ENCODE measurements around the gene ADGRL3.

ADGRL3 gene

DNA sequence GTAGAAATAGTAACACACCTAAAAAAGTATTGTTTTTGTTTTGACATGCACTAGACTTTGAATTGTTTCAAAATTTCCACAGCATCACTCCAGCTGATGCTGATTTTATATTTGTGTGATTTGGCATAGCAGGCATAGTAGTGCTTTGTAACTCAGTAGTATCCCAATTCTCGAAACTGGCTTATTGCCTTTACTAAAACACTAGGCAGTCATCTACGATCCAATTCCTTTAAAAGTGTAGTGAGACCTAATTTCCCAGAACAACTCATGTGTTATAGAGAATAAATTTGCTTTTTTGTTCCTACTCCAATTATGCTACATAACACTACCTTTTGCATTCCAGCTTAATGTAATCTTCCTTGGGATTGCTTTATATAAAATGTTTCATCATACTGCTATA lies 797.7 kb downstream of the ADGRL3 start:
- H3K9ac ChIP-seq (ENCODE audit: low read depth, low read length) = no peak overlapping the region
- H3K36me3 ChIP-seq (ENCODE audit: control insufficient read depth, insufficient read depth, low read length) = no peaks in the 10 kb centered on the region
- no peaks in the 10 kb centered on the region for H3K9me3 ChIP-seq (ENCODE audit: control insufficient read depth, insufficient read depth, low read length)
- H3K4me1 ChIP-seq (ENCODE audit: control insufficient read depth, insufficient read depth, low read length) = no peaks in the 10 kb centered on the region
- no peak overlapping the region for H3K4me3 ChIP-seq (ENCODE audit: low read depth, low read length)
- no peaks in the 10 kb centered on the region for H3K27me3 ChIP-seq (ENCODE audit: control insufficient read depth, insufficient read depth, low read length)

DNA sequence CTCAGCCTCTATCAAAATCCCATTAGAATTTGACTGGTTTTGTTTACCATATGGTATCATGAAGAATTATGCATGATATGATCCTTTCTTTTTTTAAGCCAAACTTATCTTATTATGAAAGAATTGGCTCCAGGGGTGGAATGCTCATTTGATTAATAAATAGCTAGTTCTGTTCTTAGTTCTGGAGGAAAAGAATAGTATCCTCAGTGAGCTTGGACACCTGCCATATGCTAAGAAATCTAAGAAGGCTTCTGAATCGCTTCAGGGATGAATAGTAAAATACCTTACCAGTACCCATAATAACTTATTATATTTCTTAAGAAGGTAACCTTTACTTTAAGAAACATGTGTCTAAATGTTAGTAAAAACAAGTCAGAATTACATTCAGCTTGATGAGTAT lies 803.6 kb downstream of the ADGRL3 start:
- H3K9me3 ChIP-seq (ENCODE audit: control insufficient read depth, insufficient read depth, low read length) = no peaks in the 10 kb centered on the region
- H3K9ac ChIP-seq (ENCODE audit: low read depth, low read length) = no peak overlapping the region
- H3K36me3 ChIP-seq (ENCODE audit: control insufficient read depth, insufficient read depth, low read length) = no peaks in the 10 kb centered on the region
- H3K4me1 ChIP-seq (ENCODE audit: control insufficient read depth, insufficient read depth, low read length) = no peaks in the 10 kb centered on the region
- no peak overlapping the region for H3K4me3 ChIP-seq (ENCODE audit: low read depth, low read length)
- no peaks in the 10 kb centered on the region for H3K27me3 ChIP-seq (ENCODE audit: control insufficient read depth, insufficient read depth, low read length)

DNA sequence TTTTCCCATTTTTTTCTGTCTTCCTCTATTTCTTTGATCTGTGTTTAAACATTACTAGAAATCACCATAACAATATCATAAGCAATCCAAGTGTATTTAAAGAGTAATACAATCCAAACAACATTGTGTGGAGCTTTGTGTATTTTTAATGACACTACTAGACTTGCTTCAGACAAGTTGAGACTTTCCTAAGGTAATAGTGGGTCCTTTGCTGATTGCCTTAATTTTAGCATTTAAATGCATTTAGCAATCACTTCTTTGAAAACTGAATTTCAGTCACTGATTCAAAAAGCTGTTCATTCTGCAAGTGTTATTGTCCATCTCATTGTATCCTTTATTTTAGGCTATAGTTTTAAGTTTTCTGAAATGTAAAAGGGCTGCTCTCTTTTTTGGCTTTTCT lies 804.8 kb downstream of the ADGRL3 start:
- H3K27me3 ChIP-seq (ENCODE audit: control insufficient read depth, insufficient read depth, low read length) = no peaks in the 10 kb centered on the region
- no peaks in the 10 kb centered on the region for H3K9me3 ChIP-seq (ENCODE audit: control insufficient read depth, insufficient read depth, low read length)
- H3K9ac ChIP-seq (ENCODE audit: low read depth, low read length) = no peak overlapping the region
- no peaks in the 10 kb centered on the region for H3K4me1 ChIP-seq (ENCODE audit: control insufficient read depth, insufficient read depth, low read length)
- no peaks in the 10 kb centered on the region for H3K36me3 ChIP-seq (ENCODE audit: control insufficient read depth, insufficient read depth, low read length)
- H3K4me3 ChIP-seq (ENCODE audit: low read depth, low read length) = no peak overlapping the region

DNA sequence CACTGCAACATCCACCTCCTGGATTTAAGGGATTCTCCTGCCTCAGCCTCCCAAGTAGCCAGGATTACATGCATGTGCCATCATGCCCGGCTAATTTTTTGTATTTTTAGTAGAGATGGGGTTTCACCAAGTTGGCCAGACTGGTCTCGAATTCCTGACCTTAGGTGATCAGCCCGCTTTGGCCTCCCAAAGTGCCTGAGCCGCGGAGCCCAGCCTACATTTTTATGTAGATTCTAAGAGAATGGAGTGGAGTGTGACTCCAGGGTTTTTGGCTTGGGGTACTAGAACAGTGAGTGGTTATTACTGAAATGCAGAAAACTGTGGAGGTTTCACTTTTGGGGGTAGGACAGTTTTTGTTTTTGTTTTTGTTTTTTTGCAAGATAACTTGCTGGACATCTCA lies 806.0 kb downstream of the ADGRL3 start:
- Histone ChIP-seq H3K9ac (ENCODE audit: low read depth, low read length) (no peak overlapping the region), H3K4me3 (ENCODE audit: low read depth, low read length) (no peak overlapping the region), H3K36me3 (ENCODE audit: control insufficient read depth, insufficient read depth, low read length) (no peaks in the 10 kb centered on the region), H3K4me1 (ENCODE audit: control insufficient read depth, insufficient read depth, low read length) (no peaks in the 10 kb centered on the region), H3K9me3 (ENCODE audit: control insufficient read depth, insufficient read depth, low read length) (no peaks in the 10 kb centered on the region), H3K27me3 (ENCODE audit: control insufficient read depth, insufficient read depth, low read length) (no peaks in the 10 kb centered on the region)

DNA sequence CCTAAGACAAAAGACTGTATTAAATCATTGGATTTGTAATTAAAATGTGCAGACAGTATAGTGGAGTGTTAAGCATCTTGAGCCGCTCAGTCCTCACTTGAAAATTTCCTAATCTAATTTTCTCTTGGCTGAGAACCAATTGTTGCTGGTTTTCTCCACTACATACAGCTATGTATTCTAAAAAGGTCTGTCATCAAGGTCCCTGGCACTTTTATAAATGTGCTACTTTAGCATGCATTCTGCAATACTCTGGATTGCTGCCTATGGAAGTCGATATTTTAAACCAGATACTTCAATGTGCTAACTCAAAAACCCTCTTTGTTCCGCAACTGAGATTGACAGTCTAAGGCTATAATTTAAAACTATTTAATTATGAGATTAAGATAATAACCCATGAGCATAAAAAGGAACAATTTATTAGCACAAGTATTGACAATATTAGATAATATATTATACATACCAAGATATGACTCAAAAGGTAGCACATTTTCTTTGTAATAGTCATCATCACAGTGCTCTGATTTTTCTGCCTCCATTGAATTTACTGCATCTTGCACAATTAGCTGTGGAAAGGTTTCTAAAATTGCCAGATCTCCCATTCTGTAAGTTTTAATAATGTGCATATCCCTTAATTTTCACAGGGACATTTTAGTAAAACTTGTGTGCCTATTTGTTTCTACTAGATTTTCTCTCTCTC lies 815.1 kb downstream of the ADGRL3 start:
- Histone ChIP-seq H3K4me1 (ENCODE audit: control insufficient read depth, insufficient read depth, low read length) (no peaks in the 10 kb centered on the region), H3K9me3 (ENCODE audit: control insufficient read depth, insufficient read depth, low read length) (no peaks in the 10 kb centered on the region), H3K4me3 (ENCODE audit: low read depth, low read length) (no peak overlapping the region), H3K9ac (ENCODE audit: low read depth, low read length) (no peak overlapping the region), H3K27me3 (ENCODE audit: control insufficient read depth, insufficient read depth, low read length) (no peaks in the 10 kb centered on the region), H3K36me3 (ENCODE audit: control insufficient read depth, insufficient read depth, low read length) (no peaks in the 10 kb centered on the region)

DNA sequence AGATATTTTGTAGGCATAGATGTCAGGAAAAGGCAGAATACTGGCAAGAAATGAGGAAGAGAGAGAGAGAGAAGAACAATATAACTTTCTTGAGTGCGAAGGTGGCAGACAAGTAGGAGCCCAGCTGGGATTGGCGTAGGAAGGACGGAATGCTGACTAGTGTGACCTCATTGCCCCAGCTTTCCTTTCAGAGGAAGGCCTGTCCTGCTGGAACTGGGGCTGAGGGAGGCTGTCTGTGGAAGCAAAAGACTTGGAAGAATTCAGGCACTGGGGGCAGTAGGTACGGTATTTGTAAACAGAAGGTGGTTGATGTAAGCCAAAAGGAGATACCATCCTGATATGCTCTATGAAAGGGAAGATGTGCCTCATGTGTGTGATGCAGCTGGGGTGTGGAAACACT lies 818.4 kb downstream of the ADGRL3 start:
- Histone ChIP-seq H3K27me3 (ENCODE audit: control insufficient read depth, insufficient read depth, low read length) (no peaks in the 10 kb centered on the region), H3K4me3 (ENCODE audit: low read depth, low read length) (no peak overlapping the region), H3K9me3 (ENCODE audit: control insufficient read depth, insufficient read depth, low read length) (no peaks in the 10 kb centered on the region), H3K36me3 (ENCODE audit: control insufficient read depth, insufficient read depth, low read length) (no peaks in the 10 kb centered on the region), H3K4me1 (ENCODE audit: control insufficient read depth, insufficient read depth, low read length) (no peaks in the 10 kb centered on the region), H3K9ac (ENCODE audit: low read depth, low read length) (no peak overlapping the region)

DNA sequence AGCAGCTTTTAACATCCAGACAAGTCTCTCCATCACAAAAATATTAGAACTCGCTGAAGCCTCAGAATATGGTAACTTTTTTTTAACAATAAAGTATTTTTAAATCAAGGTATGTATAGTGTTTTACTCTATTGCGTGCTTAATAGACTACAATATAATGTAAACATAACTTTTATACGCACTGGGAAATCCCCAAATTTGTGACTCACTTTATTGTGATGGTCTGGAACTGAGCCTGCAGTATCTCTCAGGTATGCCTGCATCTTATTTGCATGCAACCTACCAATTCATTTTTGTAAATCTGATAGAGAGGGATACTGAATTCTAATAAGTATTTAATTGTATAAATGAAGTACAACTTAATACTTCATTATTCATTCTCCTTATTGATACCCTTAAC lies 823.5 kb downstream of the ADGRL3 start:
- no peak overlapping the region for H3K9ac ChIP-seq (ENCODE audit: low read depth, low read length)
- H3K4me1 ChIP-seq (ENCODE audit: control insufficient read depth, insufficient read depth, low read length) = no peaks in the 10 kb centered on the region
- no peaks in the 10 kb centered on the region for H3K36me3 ChIP-seq (ENCODE audit: control insufficient read depth, insufficient read depth, low read length)
- no peak overlapping the region for H3K4me3 ChIP-seq (ENCODE audit: low read depth, low read length)
- H3K27me3 ChIP-seq (ENCODE audit: control insufficient read depth, insufficient read depth, low read length) = no peaks in the 10 kb centered on the region
- no peaks in the 10 kb centered on the region for H3K9me3 ChIP-seq (ENCODE audit: control insufficient read depth, insufficient read depth, low read length)

DNA sequence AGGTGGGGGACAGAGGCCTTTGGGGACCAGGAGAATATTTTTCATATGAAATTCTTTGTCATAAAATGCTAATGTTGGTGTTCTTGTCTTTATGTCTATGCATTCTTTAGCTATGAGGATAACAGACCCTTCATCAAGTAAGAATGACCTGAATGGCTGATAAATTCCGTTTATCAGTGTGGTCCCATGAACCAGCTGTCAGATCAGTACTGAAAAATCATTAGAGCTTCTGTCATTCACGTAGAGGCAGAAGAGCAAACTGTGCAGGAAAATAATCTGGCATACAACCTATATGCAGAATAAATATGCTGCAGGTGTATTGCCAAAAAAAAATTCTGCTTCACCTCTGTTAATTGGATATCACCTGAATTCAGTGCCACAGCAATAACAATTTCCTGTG lies 828.6 kb downstream of the ADGRL3 start:
- no peaks in the 10 kb centered on the region for H3K4me1 ChIP-seq (ENCODE audit: control insufficient read depth, insufficient read depth, low read length)
- no peak overlapping the region for H3K9ac ChIP-seq (ENCODE audit: low read depth, low read length)
- H3K27me3 ChIP-seq (ENCODE audit: control insufficient read depth, insufficient read depth, low read length) = no peaks in the 10 kb centered on the region
- H3K36me3 ChIP-seq (ENCODE audit: control insufficient read depth, insufficient read depth, low read length) = no peaks in the 10 kb centered on the region
- no peaks in the 10 kb centered on the region for H3K9me3 ChIP-seq (ENCODE audit: control insufficient read depth, insufficient read depth, low read length)
- H3K4me3 ChIP-seq (ENCODE audit: low read depth, low read length) = no peak overlapping the region

DNA sequence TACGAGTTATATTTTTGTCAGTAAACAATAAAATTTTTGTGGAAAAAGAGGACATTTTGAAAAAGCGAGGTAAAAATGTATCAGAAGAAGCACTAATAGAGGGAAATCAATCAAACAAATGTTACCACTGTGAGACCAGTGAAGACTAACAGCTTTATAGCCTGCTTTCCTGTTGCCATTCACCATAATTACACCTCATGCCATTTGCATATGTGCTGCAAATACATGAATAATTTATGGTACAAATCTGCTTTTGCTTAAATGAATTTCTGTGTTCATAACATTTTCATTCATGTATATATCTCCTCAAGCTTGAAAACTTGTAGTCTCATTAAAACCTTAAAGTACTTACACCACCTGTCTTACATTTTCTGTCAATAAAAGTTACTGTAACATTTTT lies 830.8 kb downstream of the ADGRL3 start:
- no peaks in the 10 kb centered on the region for H3K27me3 ChIP-seq (ENCODE audit: control insufficient read depth, insufficient read depth, low read length)
- H3K9ac ChIP-seq (ENCODE audit: low read depth, low read length) = no peak overlapping the region
- H3K36me3 ChIP-seq (ENCODE audit: control insufficient read depth, insufficient read depth, low read length) = no peaks in the 10 kb centered on the region
- no peaks in the 10 kb centered on the region for H3K4me1 ChIP-seq (ENCODE audit: control insufficient read depth, insufficient read depth, low read length)
- H3K4me3 ChIP-seq (ENCODE audit: low read depth, low read length) = no peak overlapping the region
- H3K9me3 ChIP-seq (ENCODE audit: control insufficient read depth, insufficient read depth, low read length) = no peaks in the 10 kb centered on the region

DNA sequence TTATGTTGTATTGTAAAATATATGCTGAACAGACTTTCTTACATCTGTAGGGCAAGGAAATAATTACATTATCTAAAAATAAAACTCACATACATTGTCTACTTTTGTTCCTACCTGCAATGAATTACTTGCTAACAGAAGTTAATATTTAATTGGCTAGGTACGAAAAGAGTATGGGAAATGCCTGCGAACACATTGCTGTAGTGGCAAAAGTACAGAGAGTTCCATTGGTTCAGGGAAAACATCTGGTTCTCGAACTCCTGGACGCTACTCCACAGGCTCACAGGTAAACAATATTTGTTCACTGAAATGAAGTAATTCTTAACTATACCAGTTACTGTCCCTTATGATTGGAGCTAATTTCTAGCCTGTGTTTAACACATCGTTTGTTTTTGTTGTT lies 837.4 kb downstream of the ADGRL3 start:
- Histone ChIP-seq H3K9ac (ENCODE audit: low read depth, low read length) (no peak overlapping the region), H3K36me3 (ENCODE audit: control insufficient read depth, insufficient read depth, low read length) (no peaks in the 10 kb centered on the region), H3K4me3 (ENCODE audit: low read depth, low read length) (no peak overlapping the region), H3K4me1 (ENCODE audit: control insufficient read depth, insufficient read depth, low read length) (no peaks in the 10 kb centered on the region), H3K27me3 (ENCODE audit: control insufficient read depth, insufficient read depth, low read length) (no peaks in the 10 kb centered on the region), H3K9me3 (ENCODE audit: control insufficient read depth, insufficient read depth, low read length) (no peaks in the 10 kb centered on the region)

DNA sequence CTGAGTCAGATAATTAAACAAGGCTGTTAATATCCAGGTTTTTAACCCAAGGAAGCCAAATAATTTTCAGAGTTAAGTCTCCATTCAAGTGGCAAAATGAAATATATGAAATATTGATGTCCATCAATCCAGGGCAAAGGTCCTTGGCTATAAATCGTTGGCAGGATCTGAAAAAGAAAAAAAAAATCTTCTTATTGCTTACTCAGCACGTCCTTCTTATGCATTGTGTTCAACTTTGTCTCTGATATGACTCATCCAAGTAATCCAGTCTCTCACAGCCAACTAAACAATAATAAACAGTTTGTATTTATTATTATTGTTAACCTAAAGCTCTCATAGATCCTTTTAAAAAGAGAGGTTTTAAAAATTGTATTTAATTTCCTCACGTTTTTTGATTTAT lies 851.2 kb downstream of the ADGRL3 start:
- Histone ChIP-seq H3K9me3 (ENCODE audit: control insufficient read depth, insufficient read depth, low read length) (no peaks in the 10 kb centered on the region), H3K4me3 (ENCODE audit: low read depth, low read length) (no peak overlapping the region), H3K9ac (ENCODE audit: low read depth, low read length) (no peak overlapping the region), H3K4me1 (ENCODE audit: control insufficient read depth, insufficient read depth, low read length) (no peaks in the 10 kb centered on the region), H3K27me3 (ENCODE audit: control insufficient read depth, insufficient read depth, low read length) (no peaks in the 10 kb centered on the region), H3K36me3 (ENCODE audit: control insufficient read depth, insufficient read depth, low read length) (no peaks in the 10 kb centered on the region)

DNA sequence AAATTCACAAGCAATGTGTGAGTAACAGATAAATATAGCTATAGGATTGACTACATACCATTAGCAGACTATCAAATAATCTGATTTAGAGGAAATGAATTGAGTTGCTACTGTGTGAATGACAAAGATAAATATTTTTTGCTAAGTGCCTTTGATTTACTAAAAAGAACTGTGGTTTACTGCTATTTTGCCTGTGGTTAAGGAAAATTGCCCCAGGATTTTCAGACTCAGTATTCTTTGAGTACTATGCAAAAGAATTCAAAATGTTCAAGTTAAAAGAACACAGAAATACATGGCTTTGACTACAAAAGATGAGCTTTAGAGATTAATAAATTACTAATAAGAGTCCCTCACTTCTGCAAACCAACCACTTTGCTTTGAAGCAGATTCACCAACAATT lies 853.8 kb downstream of the ADGRL3 start:
- Histone ChIP-seq H3K4me1 (ENCODE audit: control insufficient read depth, insufficient read depth, low read length) (no peaks in the 10 kb centered on the region), H3K36me3 (ENCODE audit: control insufficient read depth, insufficient read depth, low read length) (no peaks in the 10 kb centered on the region), H3K9ac (ENCODE audit: low read depth, low read length) (no peak overlapping the region), H3K27me3 (ENCODE audit: control insufficient read depth, insufficient read depth, low read length) (no peaks in the 10 kb centered on the region), H3K9me3 (ENCODE audit: control insufficient read depth, insufficient read depth, low read length) (no peaks in the 10 kb centered on the region), H3K4me3 (ENCODE audit: low read depth, low read length) (no peak overlapping the region)
